Left ventricle myocardium inferior (tissue), 1 donor: ENCODE measurements around the gene NPB. TPM values are rescaled to one million over a fixed set of nuclear protein-coding genes. Genes with fewer than 3 reads are reported as not detected.

Experiments
- DNase-seq: peaks from one replicate; pipeline ENCODE4 v3.0.0-alpha.2; 2020
- H3K27ac ChIP-seq: fragments of 200-600 bp; replicated peaks from 2 replicates; pipeline ENCODE4 v1.8.0; 2021
- H3K27me3 ChIP-seq: fragments of 200-600 bp; 2 replicates; pipeline ENCODE4 v1.8.0; 2021; ENCODE audit warnings: low read depth
- H3K36me3 ChIP-seq: fragments of 200-600 bp; 2 replicates; pipeline ENCODE4 v1.8.0; 2021
- H3K4me1 ChIP-seq: fragments of 200-600 bp; 2 replicates; pipeline ENCODE4 v1.8.0; 2021
- H3K4me3 ChIP-seq: fragments of 200-600 bp; 2 replicates; pipeline ENCODE4 v1.8.0; 2021; ENCODE audit warnings: mild to moderate bottlenecking, moderate library complexity
- H3K9me3 ChIP-seq: fragments of 200-600 bp; replicated peaks from 2 replicates; pipeline ENCODE4 v1.8.0; 2021
- intact Hi-C: fragments of 100-400 bp; cut with micrococcal nuclease; formaldehyde crosslinking; loops from one replicate; pipeline ENCODE4 v1.11.0; 2022
- total RNA-seq: library from RNA; stranded (reverse); fragmentation: NEBNext Ultra II Directional; extraction: Animal tissue kit (Norgen Biotek cat#: 25700); gene quantifications from one replicate; pipeline ENCODE4 v1.2.1, GENCODE V29; 2021
- TF ChIP-seq, protein P1 (sequence below): fragments of 200-600 bp; IDR thresholded peaks from 2 replicates; pipeline ENCODE4 v1.8.0; 2021; ENCODE audit warnings: antibody characterized with exemption, mild to moderate bottlenecking, borderline replicate concordance
- donor health status: DM: no; HTN: yes; CAD: no; lungs with severe emphysema.

NPB gene
- total RNA-seq, 1 donor from 2014 or later: 0.19 TPM

DNA sequence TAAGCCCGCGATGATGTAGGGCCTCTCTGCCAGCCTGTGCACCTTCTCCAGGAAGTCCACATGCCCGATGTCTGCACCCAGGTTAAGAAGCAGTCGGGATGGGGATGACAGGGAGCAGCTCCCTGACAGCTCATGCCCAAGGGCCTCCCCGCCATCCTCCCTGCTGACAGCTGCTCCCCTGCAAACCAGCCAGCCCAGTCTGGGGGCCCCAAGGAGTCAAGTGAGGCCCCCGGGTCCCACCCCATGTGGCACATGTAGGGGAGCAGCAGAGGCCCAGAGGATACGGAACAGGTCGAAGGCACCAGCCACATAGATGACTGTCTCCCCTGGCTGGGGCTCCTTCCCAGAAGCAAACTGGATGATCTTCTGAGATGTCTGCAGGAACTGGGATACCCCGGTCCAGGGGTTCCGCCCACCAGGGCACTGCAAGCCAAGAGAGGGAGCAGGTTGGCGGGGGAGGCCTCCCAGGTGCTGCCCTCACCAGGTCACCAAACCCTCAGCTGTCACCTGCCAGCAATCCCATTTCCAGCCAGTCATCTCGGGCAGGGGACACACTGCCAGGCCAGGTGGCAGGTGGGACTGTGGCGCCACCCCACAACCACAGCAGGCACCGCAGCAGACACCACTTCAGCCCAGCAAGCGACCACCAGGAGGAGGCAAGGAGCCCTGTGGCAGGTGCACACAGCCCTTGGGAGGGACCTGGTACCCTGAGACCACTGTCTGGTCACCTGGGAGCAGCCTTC is 4.6 kb downstream of the NPB start:
- intact Hi-C loops: no loop called here
- Histone ChIP-seq H3K4me3 (no peak overlapping the region), H3K27me3 (no peaks in the 10 kb centered on the region), H3K27ac (no peak overlapping the region), H3K4me1 (peaks cover 26% of the 10 kb centered on the region), H3K36me3 (peaks cover 20% of the 10 kb centered on the region), H3K9me3 (no peaks in the 10 kb centered on the region)
- TF ChIP-seq, protein P1, sequence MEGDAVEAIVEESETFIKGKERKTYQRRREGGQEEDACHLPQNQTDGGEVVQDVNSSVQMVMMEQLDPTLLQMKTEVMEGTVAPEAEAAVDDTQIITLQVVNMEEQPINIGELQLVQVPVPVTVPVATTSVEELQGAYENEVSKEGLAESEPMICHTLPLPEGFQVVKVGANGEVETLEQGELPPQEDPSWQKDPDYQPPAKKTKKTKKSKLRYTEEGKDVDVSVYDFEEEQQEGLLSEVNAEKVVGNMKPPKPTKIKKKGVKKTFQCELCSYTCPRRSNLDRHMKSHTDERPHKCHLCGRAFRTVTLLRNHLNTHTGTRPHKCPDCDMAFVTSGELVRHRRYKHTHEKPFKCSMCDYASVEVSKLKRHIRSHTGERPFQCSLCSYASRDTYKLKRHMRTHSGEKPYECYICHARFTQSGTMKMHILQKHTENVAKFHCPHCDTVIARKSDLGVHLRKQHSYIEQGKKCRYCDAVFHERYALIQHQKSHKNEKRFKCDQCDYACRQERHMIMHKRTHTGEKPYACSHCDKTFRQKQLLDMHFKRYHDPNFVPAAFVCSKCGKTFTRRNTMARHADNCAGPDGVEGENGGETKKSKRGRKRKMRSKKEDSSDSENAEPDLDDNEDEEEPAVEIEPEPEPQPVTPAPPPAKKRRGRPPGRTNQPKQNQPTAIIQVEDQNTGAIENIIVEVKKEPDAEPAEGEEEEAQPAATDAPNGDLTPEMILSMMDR: no peak
- no peak for DNase-seq

DNA sequence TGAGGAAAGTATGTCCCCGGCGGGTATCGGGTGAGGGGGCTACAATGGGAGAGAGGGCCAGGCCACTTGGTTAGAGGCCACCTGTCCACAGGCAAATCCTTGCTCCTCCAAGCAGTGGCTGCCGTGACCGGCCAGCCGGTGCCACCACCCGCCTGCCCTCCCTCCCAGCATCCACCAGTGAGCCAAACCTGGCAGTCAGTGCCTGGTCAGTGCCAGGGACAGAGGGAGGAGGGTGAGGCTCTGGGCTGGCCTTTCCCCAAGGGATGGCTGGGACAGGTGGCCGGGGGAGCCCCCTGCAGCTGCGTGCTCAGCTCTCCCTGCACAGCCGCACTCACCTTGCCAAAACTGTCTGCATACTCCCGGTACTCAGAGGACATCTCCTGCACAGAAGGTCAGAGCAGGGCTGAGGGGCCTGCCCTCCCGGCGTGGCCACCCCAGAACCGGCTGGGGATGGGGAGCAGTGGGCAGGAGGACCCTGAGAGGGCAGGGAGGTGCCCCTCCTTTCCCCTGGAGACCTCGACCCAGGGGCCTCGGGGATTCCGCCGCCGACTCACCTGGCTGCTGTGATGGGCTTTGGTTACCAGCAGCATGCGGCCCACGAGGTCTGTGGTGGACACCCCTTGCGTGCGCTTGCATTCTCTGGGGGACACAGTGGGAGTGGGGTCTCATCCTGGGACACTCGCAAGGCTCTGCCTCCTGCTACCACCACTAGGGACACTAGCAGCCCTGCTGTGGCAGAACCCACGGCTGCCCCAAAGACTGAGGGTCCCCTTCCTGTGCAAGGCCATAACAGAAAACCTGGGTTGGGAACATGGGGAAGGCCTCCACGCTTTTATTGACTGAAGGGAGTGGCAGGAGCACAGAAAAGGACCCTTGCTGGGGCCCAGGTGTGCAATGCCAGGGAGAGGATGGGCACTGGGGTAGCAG is 5.4 kb downstream of the NPB start:
- Histone ChIP-seq H3K4me3 (no peak overlapping the region), H3K27ac (no peak overlapping the region), H3K27me3 (no peaks in the 10 kb centered on the region), H3K4me1 (peaks cover 24% of the 10 kb centered on the region), H3K36me3 (peaks cover 27% of the 10 kb centered on the region), H3K9me3 (no peaks in the 10 kb centered on the region)
- TF ChIP-seq, protein P1: no peak
- DNase-seq: no peak
- intact Hi-C loops: no loop called here

DNA sequence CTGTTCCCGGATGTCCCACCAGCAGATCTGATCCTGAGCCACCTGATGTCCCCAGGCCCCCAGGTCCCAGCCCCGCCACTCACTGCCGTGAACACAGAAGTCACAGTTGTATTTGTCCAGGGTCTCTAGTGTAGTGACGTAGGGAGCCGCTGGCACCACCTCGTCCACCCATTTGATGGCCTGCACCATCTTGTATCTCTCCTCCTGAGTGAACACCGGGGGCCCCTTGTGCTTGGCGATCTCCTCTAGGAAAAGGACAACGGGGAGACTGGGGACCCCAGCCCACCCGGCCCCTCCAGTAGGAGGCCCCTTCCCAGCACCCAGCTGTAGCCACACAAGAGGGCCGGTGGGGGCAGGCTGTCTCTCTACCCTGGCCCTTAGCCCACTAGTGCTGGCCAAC is 6.8 kb downstream of the NPB start:
- Histone ChIP-seq H3K9me3 (no peaks in the 10 kb centered on the region), H3K4me3 (no peak overlapping the region), H3K36me3 (peaks cover 39% of the 10 kb centered on the region), H3K4me1 (peaks cover 20% of the 10 kb centered on the region), H3K27me3 (no peaks in the 10 kb centered on the region), H3K27ac (no peak overlapping the region)
- DNase-seq: no peak
- intact Hi-C loops: no loop called here
- TF ChIP-seq, protein P1: no peak

DNA sequence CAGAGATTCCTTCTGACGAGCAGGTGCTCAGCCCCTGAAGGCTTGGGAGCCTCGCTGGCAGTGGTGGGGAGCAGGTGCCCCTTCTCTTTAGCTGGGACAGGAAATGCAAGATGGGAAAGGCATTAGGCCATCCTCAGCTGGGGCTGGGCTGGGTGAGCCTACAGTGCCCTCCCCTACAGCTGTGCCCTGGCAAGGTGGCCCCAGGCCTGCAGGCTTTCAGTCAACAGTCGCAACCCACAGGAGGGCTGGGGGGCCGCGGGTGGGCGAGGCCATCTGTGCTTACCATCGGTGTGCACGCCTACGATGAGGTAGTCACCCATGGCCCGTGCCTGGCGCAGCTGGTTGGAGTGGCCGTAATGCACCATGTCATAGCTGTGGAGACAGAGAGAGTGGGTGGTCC is 7.2 kb downstream of the NPB start:
- TF ChIP-seq, protein P1: no peak
- Histone ChIP-seq H3K27me3 (no peaks in the 10 kb centered on the region), H3K9me3 (no peaks in the 10 kb centered on the region), H3K36me3 (peaks cover 44% of the 10 kb centered on the region), H3K27ac (no peak overlapping the region), H3K4me1 (peaks cover 20% of the 10 kb centered on the region), H3K4me3 (no peak overlapping the region)
- no peak for DNase-seq
- intact Hi-C loops: no loop called here

DNA sequence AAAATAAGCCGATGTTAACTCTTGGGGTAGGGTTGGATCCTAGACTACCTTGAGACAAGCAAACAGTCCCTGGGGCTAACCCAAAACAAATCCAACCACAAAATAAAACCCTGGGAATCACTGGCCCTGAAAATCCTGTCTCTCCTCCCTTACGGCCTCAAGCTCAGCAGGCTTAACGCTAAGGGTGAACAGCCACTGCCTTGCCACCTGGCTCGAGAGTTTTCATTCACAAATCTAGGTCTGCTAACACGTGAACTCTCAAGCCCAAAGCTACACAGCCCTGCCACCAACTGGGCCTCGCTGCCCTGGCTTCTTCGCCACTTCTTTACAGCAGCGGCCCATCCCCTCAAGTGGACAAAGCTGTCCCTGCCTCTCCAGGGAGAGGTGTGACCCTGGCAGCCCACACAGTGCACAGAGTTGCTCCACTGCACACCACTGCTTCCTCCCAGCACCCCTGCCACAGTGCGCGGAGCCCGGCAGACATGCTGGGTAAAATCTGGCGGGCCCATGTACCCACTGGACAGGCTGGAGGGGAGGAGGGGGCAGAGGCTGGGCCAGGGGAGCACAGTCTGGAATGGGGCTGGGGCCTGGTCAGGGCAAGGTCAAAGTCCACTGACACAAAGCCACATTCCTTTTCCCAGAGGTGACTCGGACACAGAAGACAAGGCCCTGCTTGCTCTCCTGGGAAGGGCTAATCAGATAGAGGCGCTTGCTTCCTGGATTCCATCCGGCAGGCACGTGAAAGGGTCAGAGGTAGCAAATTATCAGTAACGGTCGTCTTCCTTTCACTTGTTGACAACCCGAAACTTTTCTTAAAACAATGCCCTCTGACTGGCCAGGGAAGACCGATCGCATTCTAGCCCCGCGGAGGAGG is 8.2 kb downstream of the NPB start:
- intact Hi-C loops: no loop called here
- no peak for DNase-seq

More for the DNA sequence above, 8.2 kb downstream of the NPB start:
- H3K27me3 ChIP-seq: no peaks in the 10 kb centered on the region
- no peaks in the 10 kb centered on the region for H3K9me3 ChIP-seq
- TF ChIP-seq, protein P1: no peak
- peak overlapping the region; percentile 93 for H3K4me3 ChIP-seq
- peaks cover 45% of the 10 kb centered on the region for H3K36me3 ChIP-seq
- H3K4me1 ChIP-seq: peaks cover 20% of the 10 kb centered on the region
- H3K27ac ChIP-seq: peak overlapping the region; percentile 79
